HG02642 (cell line): ENCODE measurements around the gene KCNJ5.

Experiments
- ATAC-seq: cut with Tn5 transposase; IDR thresholded peaks from one replicate; pipeline ENCODE4 v1.9.1; 2021; ENCODE audit warnings: mild to moderate bottlenecking; ENCODE audit not compliant: unreplicated experiment, poor library complexity

KCNJ5 gene

DNA sequence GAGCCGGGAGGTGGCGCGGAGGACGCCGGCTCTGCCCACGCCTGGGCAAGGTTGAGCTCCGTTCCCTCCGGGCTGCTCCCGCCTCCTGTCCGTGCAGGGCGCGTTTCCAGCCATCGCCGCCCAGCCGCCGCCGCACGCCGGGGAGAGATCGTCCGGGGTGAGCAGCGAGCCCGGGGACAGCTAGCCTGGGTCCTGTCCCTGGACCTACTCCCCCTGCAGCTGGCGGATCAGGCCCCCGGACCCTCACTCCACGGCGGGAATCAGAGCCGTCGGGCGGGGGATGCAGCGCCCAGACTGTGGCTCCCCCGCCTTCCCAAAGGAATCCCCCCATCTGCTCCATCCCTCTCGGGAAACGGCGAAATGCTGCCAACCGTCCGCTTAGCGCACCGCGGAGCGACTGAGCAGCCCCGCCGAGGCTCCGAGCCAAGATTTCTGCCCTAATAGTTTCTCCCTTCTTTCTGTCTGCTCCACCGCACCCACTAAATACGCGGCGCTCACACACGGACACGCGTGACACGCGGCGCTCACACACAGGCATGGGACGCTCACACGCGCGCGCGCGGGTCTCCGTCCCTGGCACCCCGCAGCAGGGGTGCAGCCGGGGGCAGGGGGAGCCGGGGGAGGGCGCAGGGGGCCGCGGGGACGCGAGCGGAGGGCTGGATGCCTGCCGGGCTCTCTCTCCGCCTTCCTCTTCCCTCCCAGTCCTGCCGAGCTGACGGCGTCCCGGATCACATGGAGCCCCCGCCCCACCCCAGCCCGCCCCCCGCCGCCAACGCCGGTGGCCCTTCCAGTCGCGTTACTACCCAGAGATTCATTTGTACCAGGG, at the start of gene KCNJ5:
Gene KCNJ5, plus strand, starts transcription at position 814 of the 826 bp plus-strand sequence. CDS start 19,918 bp downstream, outside the sequence.
- no peak for ATAC-seq

DNA sequence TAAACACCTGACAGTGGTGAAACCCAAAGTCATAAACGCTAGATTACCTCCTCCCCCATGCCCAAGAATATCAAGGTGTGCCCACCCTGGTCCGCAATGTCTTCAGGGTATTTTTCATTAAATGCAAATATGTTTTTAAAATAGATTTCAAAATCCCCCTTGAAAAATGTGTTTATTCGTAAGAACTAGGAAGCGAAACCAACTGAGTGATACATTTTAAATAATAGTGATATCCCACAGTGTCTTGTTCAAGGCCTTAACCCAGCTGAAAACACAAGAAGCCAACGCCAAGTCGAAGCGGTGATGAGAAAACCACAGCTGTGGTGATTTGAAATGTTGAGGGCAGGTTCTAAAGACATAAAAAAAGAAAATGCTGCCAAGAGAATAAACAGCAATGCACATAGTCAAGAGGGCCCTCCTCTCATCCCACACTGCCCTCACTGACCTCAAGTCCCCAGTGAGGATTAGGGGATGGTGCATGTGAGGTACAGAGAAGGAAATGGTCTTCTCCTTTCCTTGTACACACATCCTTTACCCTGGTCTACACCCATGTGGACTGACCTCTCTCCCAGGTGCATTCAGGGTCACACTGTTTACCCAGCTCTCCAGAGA, 49.6 kb upstream of the KCNJ5 start:
- ATAC-seq = peak; percentile 61

DNA sequence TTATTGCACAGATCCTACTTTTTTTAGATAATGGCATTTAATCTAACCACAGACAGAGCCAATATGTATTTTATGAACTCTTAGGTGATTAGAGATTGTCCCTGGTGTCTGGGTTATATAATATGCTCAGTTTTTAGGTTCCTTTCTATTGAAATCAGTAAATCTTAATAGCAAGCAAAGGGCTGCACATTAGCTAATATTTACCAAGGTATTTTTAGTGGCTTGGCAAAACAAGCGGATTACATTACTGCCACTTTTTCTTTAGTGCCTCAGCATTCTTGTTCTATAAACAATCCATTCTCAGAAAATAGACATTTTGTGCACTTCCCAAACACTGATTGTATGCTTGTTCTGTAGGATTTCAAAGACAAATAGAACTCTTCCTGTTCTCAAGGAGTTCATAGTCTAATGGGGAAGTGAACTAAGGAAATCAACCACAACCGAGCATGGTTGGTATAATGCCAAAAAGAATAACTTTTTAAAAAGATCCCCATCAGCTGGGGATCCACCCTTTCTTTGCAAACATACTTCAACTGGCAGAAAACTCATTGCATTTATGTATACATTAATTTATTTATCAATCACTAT, 47.9 kb upstream of the KCNJ5 start:
- no peak for ATAC-seq

DNA sequence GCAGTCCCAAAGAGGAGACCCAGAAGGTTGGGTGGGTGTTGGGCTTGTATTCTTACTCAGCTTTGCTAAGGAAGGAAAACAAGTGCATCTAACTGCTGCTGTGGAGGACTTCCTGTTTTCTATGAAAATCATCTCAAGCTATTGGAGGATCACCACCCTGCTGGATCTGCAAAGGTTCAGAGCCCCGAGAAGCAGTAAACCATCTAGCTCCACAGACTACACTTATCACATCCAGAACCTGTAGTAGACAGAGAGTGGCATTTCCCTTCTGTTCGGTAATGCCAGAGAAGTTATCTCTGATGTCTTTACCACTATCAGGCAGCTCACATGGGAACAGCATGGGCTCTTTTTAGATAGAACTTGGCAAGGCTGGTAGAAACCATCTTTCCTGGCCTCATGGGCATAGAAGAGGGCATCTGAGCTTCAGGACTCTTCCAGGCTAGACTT, 45.8 kb upstream of the KCNJ5 start:
- peak; percentile 29 for ATAC-seq

DNA sequence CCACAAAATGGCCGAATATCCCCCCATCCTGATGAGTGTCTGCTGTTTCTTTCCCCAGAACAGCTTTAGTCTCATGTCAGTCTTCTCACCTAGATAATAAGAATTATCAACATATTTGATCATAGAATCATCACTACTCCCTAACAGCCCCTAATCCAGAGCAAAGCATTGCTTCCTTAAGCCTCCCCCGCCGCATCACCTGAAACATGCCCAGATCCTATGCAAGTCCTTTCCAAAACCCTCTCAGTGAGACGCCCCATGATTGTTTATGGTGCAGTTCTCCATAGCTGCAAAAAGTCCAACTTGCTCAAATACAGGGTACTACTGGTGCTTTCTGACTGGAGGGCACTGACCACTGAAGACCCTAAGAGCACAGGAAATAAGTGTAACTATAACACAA, 44.2 kb upstream of the KCNJ5 start:
- ATAC-seq = no peak

DNA sequence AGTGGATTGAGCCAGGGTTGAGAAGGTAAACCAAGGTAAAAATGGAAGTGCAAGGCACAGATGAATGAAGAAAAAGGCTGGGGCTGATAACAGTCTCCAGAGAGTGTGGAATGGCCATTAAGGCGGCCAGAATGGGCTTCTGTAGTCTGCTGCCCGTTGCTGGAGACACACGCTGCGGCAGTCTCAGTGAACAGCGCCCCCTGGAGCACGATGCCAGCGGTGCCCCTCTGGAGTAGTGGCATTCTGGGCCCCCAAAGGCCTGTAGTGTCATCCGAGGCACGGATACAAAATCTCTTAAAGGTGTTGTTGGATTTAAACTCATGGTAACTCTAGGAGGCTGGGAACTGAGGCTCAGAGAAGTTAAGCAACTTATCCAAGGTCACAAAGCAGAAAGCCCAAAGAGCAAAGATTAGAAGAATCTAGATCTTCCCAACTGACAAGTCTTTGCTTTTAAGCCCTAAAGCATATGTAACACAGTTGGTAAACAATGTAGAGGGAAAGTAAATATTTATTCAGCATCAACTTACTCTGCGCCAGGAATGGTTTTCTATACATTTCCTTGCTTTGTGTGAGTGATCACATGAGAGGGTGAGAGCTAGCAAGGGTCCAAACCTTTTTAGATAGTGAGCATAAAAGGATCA, 42.2 kb upstream of the KCNJ5 start:
- peak; percentile 88 for ATAC-seq

DNA sequence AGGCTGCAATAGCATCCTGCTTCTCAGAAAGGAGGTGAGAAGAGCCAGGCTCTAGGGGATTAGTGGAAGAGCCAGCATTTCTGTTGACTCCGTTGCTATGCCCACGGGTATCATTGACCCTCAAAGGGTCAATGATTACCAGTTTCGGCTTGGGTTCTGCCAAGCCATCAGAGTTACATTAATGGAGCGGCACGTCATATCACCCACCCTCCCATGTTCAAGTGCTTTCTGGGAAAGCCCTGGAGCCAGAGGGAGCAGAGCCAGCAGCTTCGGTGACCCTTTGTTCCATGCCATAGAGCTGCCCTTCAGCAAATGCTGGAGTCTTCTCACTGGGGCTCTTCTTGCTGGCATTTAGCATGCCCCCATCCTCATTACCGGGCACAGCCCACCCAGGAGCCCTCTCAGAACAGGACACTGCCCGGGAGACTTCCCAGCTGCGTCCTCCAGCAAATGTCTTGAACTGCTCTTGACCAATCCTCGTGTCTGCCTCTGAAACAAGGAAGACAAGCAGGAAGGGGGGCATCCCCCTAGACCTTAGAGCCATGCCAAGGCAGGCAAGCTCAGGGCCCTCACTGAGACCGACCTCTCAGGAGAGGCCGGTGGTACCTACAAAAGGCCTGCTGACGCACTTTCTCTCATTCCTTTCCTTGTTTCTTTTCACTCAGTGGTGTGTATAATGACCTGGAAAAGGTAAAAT, 38.7 kb upstream of the KCNJ5 start:
- ATAC-seq = no peak

DNA sequence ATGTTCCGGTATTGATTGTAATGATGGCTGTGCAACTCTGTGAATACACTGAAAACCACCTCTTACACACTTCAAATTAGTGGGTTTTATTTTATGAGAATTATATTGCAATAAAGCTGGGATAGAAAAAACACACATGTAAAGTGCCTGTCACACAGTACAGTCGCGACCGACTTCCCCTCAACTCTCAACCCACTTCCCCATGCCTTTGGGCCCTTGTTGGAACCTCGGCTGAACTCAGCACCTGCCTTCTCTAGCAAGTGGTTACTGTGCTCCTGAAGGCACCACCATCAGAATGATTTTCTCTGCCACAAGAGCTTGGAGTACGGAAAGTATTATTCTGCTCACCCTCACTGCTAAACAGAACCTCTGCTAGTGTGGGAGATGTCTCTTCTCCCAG, 37.6 kb upstream of the KCNJ5 start:
- no peak for ATAC-seq

DNA sequence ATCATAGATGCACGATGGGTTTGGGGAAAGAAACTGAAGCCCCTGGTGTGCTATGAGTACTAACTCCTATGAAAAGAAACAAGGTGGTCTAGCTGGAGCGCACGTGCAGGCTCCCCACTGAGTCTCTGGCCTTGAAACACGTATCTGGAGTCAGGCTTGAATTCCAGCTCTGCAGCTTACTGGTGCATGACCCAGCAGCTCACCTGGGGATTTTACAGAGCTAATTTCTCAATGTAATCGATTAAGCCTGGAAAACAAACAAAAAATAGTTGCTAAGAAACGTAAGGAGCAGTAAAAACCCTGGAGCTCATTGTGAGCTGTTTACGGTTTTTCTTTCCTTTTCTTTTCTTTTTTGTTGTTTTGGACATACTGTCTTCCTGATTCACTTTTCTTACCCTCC, 36.3 kb upstream of the KCNJ5 start:
- ATAC-seq = no peak

DNA sequence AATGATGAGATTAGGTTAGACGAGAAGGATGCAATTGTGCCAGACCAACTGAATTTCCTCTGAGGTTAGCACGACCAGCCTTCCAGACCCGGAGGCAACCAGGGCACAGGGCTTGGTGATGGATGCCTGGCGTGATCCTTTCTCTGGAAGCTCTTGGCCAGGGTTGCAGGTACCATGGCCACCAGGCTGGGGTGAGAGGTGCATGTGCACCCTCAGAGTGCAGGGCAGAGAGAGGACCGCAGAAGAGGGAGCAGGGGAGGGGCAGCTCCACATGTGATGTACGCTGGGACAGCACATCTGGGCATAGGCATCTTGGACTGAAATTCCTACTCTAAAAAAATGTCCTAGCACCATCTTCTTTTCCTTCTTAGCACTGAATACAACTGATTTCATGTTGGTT, 34.9 kb upstream of the KCNJ5 start:
- no peak for ATAC-seq

DNA sequence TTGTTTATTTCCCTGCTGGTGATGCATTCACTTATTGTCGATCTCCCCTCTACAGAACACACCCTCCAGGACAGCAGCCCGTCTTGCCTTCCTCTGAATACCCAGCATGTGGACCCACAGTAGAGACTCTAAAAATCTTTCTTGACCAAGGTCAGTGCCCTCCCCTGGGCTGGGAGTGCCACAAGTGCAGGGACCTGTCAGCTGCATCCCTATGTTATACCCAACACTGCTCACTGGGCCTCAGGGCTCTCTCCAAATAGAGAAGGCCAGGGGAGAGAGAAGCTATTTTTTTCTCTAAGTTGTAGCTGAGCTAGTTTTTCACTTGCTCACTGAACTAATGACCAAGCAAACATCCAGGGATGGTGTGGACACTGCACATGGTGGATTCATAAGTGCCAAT, 33.8 kb upstream of the KCNJ5 start:
- ATAC-seq = no peak

DNA sequence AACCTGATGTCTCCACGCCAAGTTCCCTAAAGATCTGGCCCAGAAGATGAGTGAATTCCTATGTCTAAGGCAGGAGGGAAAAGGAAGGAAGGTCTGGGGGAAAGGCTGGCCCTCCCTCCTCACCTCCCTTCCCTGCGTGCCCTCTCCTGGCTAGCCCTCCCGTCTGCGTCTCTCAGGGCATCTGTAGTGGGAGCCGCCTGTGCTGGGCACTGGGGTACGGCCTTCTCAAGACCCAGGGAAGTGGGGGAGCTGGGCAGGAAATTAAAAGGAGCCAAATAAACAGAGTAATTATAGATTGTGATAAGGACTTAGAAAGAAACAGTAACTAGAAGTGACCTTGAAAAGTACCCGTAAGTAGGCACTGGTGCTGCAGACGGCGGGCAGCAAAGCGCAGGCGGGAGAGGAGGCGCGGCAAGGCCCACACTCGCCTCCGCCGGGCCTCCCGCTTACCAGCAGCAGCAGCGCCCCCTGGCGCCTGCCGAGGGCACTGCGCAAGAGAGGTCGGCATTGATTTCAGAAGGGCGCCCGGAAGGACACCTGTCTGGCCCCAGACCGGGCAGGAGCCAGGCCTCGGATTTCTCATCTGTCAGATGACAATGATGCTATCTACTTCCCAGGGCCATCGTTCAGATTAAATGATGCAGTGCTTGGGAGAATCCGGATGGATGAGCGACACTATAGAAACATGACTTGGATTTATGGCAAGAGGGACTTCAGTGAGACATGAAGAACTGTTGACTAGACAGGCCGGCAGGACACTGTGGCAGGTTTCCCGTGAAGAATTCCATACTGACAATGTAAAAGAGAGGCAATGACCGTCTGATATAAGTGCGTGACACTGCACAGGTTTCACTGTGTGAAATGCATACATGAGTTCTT, 31.4 kb upstream of the KCNJ5 start:
- ATAC-seq = peak; percentile 86

DNA sequence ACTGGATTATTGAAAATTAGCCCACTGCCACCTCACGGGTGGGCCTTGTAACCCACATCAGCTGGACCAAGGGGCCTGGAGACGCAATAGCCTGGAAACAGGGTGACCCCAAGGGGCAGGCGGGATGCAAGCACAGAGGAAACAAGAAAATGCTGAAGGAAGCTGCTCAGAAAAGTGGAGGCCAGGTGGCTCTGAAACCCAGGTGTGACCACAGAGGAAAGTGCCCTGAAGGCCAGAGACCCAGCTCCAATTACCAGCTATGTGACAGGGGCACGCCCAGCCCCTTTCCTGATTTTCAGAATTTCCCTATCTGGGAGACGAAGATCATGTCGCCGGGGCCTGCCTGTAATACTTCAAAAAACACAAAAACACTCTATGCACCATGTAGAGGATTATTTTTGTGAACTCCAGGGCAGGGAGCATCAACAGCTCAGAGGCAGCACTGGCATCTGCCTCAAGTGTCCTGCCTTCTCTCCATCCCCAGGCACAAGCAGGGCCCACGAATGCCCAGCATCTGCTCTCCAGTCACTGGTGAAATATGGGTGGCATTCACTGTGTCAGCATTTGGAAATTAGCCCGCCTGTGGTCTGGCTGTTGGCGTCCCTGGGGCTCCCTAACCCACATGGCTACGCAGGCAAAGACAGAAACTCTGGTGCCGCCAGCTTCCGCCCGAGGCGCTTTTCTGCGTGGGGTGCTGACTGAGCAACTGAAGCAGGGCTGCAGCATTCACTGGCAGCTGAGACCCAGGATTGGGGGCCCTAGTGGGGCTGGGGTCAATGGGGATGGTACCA, 30.4 kb upstream of the KCNJ5 start:
- no peak for ATAC-seq

DNA sequence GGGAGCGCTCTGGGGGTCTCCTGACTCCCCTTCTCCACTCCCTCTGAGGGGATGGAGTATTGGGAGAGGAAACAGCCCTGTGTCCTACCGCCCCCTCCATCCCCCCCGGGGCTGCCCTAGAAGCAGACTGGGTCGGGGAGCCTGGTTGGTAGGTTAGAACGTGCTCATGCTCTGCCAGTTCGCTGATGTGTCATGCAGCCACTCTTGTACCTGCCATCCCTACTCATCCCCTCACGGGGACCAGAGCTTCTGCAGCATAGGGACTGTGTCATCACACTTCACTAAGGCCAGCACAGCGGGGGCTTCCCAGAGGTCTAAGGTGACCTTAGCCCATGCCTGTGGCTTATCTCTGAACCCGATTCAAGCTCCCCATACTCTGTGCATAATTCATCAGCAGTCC, 28.8 kb upstream of the KCNJ5 start:
- no peak for ATAC-seq

DNA sequence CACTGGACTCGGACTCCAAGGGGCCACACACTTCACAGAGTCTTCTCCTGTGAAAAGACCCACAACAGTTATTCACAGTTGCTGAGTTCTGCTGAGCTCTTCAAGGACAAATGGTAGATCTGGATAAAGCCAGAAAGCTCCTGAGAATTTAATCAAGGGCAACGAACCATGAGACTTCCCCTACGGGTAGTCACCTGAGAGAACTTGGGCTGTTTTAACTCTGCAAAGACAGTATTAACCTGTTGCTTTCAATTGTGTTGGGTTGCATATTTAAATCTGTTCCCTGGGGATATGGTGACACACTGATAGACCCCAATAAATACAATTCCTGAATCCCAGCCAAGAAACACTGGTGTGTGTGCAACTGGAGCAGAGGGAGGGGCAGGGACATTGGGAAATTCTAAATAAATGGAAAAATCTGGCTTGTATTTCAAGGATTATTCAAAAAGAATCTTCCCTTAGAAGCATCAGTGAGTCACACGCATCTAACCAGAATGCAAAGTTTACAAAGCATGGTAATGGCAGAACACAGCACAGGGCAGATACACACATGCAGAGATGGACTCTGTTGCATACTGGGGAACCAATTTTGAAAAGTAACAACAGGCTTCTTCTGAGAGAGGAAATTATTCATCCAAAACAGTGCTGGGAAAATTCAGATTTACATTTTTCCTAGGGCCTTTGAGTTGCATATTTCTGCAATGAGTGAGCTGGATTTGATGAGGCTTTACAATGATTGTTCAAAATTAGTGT, 28.1 kb upstream of the KCNJ5 start:
- no peak for ATAC-seq

DNA sequence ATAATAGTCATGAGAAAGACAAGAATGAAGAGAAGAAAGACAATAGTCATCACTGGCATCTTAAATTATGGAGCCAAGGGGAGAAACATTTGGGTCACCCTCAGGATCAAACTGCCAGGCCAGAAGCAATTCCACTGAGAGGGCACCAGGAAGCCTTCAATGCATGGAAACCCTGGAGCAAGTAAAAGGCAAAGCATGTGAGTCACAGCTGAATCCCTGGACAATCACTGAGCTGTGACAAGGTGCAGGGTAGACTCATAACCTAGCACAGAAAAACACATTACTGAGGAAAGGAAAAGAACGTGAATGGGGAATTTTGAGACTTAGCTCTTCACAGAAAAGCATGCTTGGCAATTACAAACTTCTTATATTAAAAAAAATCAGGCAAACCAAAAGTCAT, 25.7 kb upstream of the KCNJ5 start:
- no peak for ATAC-seq

DNA sequence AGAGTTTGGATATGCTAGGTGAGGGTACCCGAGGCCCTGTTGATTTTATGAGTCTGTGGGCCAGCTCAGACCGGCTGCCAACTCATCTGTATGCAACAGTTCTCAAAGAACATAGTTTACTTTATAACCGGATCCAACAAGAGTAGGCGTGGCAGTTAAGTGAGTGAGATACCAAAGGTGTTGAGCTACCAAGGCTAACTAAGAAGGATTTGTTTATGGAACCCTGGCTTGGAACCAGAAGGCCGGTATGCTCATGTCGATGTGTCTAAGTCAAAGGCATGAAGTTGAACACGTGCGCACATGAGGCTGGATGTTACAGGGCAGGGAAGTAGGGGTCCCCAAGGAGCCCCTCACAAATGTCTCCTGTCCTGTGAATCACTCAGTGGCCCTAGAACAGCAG, 23.9 kb upstream of the KCNJ5 start, which contains the start of gene KCNJ1:
Gene KCNJ1, minus strand, starts transcription at position 20 of the 400 bp plus-strand sequence. CDS start 27,053 bp downstream, outside the sequence.
- ATAC-seq = no peak
